Liver (tissue), 3 donors: Measurements from ENCODE around the gene ABHD17C.

ENCODE experiments used
- TAF1 ChIP-seq: conservative IDR thresholded peaks from 2 replicates; pipeline ENCODE4 v1.6.1; 2016; ENCODE audit warnings: antibody characterized with exemption, mild to moderate bottlenecking
- TF ChIP-seq, protein P1 (sequence below): IDR thresholded peaks from 2 replicates; pipeline ENCODE4 v1.6.1; 2016; ENCODE audit warnings: antibody characterized with exemption
- TF ChIP-seq, protein P2 (sequence below): fragments of 150-350 bp; IDR thresholded peaks from 2 replicates; pipeline ENCODE4 v1.5.1; 2017; ENCODE audit warnings: improper control_type of control experiment, low read depth, low read length; ENCODE audit not compliant: missing input control
- TF ChIP-seq, protein P3 (sequence below): IDR thresholded peaks from 2 replicates; pipeline ENCODE4 v1.6.1; 2016; ENCODE audit warnings: antibody characterized with exemption
- donor health status: healthy.
- donor health status: healthy.

DNA sequence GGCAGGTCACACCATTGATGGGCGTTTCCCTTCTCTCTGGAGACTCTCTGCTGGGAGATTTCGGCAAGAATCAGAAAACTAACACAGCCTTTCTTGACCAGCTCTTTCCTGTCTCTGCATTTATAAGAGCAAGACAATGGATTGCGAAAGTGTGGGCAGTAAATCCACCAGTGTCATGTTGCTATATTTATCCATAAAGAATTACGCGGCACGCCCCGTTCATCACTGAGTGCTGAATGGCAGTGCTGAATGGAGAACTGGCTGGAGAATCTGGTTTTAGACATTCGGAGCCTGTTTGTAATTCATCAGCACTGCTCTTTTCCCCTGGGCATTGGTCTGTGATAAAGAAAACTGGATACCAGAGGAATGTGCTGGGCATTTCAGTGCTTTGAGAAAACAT, 82.0 kb downstream of the ABHD17C start:
- TF ChIP-seq TAF1 = no peak
- TF ChIP-seq, protein P1, sequence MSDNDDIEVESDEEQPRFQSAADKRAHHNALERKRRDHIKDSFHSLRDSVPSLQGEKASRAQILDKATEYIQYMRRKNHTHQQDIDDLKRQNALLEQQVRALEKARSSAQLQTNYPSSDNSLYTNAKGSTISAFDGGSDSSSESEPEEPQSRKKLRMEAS = no peak
- TF ChIP-seq, protein P2, sequence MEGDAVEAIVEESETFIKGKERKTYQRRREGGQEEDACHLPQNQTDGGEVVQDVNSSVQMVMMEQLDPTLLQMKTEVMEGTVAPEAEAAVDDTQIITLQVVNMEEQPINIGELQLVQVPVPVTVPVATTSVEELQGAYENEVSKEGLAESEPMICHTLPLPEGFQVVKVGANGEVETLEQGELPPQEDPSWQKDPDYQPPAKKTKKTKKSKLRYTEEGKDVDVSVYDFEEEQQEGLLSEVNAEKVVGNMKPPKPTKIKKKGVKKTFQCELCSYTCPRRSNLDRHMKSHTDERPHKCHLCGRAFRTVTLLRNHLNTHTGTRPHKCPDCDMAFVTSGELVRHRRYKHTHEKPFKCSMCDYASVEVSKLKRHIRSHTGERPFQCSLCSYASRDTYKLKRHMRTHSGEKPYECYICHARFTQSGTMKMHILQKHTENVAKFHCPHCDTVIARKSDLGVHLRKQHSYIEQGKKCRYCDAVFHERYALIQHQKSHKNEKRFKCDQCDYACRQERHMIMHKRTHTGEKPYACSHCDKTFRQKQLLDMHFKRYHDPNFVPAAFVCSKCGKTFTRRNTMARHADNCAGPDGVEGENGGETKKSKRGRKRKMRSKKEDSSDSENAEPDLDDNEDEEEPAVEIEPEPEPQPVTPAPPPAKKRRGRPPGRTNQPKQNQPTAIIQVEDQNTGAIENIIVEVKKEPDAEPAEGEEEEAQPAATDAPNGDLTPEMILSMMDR = no peak
- TF ChIP-seq, protein P3, sequence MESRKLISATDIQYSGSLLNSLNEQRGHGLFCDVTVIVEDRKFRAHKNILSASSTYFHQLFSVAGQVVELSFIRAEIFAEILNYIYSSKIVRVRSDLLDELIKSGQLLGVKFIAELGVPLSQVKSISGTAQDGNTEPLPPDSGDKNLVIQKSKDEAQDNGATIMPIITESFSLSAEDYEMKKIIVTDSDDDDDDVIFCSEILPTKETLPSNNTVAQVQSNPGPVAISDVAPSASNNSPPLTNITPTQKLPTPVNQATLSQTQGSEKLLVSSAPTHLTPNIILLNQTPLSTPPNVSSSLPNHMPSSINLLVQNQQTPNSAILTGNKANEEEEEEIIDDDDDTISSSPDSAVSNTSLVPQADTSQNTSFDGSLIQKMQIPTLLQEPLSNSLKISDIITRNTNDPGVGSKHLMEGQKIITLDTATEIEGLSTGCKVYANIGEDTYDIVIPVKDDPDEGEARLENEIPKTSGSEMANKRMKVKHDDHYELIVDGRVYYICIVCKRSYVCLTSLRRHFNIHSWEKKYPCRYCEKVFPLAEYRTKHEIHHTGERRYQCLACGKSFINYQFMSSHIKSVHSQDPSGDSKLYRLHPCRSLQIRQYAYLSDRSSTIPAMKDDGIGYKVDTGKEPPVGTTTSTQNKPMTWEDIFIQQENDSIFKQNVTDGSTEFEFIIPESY = no peak
